Body of pancreas (tissue), 4 donors: ENCODE results near the gene ANKRD55. TPM values are rescaled to one million over a fixed set of nuclear protein-coding genes. Genes with fewer than 3 reads are reported as not detected.

Source experiments
- ATAC-seq: fragments of 150-250 bp; one replicate; pipeline ENCODE4 v1.9.1; 2016
- DNase-seq, 4 donors: peaks; one replicate each; pipeline ENCODE4 v3.0.0-alpha.2; 2019
- H3K27ac ChIP-seq, 4 donors: fragments of 200-600 bp; sonication (generic); 1 replicate in 3 of 4; 2 replicates in 1 of 4; pipeline versions ENCODE4 v1.5.1 to v1.6.1; 2016 to 2019; ENCODE audit warnings: mild to moderate bottlenecking in 1 of 4, mixed read lengths in 1 of 4, moderate library complexity in 1 of 4
- H3K27me3 ChIP-seq, 2 donors: fragments of 200-600 bp; sonication (generic); one replicate each; pipeline ENCODE4 v1.6.0; 2016; ENCODE audit warnings: mild to moderate bottlenecking in 1 of 2
- H3K36me3 ChIP-seq, 2 donors: fragments of 200-600 bp; sonication (generic); replicated peaks in 1 of 2; 2 replicates each; pipeline ENCODE4 v1.5.1; 2016; ENCODE audit warnings: low read depth in 2 of 2; ENCODE audit not compliant: insufficient read depth in 1 of 2
- H3K4me1 ChIP-seq: fragments of 200-600 bp; sonication (generic); one replicate; pipeline ENCODE4 v1.6.0; 2016
- H3K4me3 ChIP-seq, 2 donors: fragments of 200-600 bp; sonication (generic); 1 replicate in 1 of 2; 2 replicates in 1 of 2; pipeline ENCODE4 v1.5.1; 2016 to 2019
- H3K9me3 ChIP-seq, 3 donors: fragments of 200-600 bp; sonication (generic); 1 replicate in 2 of 3; 2 replicates in 1 of 3; pipeline ENCODE4 v1.5.1; 2016
- POLR2A ChIP-seq, 3 donors: fragments of 450-650 bp; IDR thresholded peaks; one replicate each; pipeline ENCODE4 v1.6.1; 2016; ENCODE audit warnings: antibody characterized with exemption in 3 of 3, mild to moderate bottlenecking in 2 of 3
- WGBS, 2 donors: methylation state at CpG; one replicate each; pipeline ENCODE4 v1.1.5; 2017; 5-methylcytosine and 5-hydroxymethylcytosine counted together
- intact Hi-C: fragments of 100-400 bp; cut with DNase I; formaldehyde crosslinking; loops from one replicate; pipeline ENCODE4 v1.15.1; 2023
- total RNA-seq, 2 donors: library from RNA; depleted of rRNA; stranded (reverse); fragments of >200 nt; gene quantifications; one replicate each; pipeline ENCODE4 v1.1.0, GENCODE V29; 2016
- TF ChIP-seq, protein P1 (sequence below), 7 experiments: fragments of 450-650 bp in 4 of 7; fragments of 200-600 bp in 3 of 7; sonication (generic) in 3 of 7; IDR thresholded peaks; one replicate each; pipeline ENCODE4 v1.5.1; 2016 to 2019; ENCODE audit warnings: antibody characterized with exemption in 7 of 7

ANKRD55 gene
- total RNA-seq, 2 donors from 2014 or later: not detected

DNA sequence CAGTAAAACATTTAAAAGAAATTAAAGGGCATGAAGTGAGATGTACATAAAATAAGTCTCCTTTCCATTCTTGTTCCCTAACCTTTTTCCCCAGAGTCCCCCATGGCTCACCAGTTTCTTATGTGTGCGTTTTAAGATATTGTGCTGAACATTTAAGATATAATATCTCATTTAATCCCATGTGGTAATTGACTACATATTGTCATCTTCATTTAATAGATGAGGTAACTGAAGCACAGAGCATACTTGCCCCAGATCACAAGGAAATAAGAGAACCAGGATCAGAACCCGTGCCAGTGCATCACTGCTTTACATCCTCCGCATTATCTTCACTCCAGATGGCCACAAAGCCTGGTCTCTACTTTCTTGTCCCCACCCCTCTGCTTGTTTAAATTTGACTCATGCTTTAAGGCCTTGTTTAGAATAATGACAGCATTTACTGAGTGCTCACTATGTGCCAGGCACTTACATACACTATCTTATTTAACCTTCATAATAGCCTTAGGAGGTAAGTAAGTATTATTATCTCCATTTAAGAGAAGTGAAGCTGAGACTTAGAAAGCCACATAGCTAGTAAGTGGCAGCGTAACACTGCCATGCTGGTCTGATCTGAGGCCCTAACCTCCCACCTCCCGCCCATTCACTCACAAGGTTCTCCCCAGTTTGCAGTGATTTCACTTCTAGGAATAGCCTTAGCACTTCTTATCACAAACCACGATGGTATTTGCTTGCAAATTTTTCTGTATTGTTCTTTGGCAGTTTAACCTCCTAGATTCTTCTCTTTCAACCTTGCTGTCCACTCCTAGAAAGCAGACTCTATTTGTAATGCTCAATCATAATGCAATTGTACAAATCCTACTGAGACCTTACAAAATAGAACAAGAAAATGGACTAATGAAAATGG, 160.0 kb downstream of the ANKRD55 start:
- no peak for DNase-seq
- WGBS, 2 donors: 81 to 84% methylated on average over 6 of the region's 6 CpGs

DNA sequence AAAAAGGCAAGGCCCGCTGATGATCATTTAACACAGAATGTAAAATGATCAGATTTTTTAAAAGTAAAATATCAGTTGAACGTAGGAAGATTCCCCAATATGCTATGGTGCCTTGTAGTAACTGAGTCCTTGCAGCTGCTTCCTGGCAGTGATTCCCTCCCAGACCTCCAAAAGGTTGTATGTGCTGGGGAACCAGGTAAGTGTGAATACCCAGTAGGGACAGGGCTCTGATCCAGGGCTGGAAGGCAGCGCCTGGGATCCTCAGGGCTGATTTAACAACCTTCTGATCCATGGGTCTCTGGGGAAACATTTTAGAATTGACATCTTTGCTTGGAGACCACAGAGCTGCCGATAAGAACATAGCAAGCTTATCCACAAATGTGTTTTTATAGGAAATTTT, 161.7 kb downstream of the ANKRD55 start:
- H3K27ac ChIP-seq: no peak overlapping the region
- DNase-seq: no peak
- H3K4me1 ChIP-seq: peaks cover 12% of the 10 kb centered on the region
- no peaks in the 10 kb centered on the region for H3K9me3 ChIP-seq
- H3K27me3 ChIP-seq: no peaks in the 10 kb centered on the region
- WGBS, 2 donors: 79 to 90% methylated on average over 4 of the region's 4 CpGs
- no peaks in the 10 kb centered on the region for H3K36me3 ChIP-seq
- TF ChIP-seq, protein P1, sequence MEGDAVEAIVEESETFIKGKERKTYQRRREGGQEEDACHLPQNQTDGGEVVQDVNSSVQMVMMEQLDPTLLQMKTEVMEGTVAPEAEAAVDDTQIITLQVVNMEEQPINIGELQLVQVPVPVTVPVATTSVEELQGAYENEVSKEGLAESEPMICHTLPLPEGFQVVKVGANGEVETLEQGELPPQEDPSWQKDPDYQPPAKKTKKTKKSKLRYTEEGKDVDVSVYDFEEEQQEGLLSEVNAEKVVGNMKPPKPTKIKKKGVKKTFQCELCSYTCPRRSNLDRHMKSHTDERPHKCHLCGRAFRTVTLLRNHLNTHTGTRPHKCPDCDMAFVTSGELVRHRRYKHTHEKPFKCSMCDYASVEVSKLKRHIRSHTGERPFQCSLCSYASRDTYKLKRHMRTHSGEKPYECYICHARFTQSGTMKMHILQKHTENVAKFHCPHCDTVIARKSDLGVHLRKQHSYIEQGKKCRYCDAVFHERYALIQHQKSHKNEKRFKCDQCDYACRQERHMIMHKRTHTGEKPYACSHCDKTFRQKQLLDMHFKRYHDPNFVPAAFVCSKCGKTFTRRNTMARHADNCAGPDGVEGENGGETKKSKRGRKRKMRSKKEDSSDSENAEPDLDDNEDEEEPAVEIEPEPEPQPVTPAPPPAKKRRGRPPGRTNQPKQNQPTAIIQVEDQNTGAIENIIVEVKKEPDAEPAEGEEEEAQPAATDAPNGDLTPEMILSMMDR (IDR thresholded peaks at IDR 0.05): no peak
- no peak for TF ChIP-seq POLR2A (IDR thresholded peaks at IDR 0.05)
- H3K4me3 ChIP-seq: no peak overlapping the region
- intact Hi-C loops: no loop called here
- no peak for ATAC-seq

More for the DNA sequence above, 160.0 kb downstream of the ANKRD55 start:
- H3K27ac ChIP-seq: no peak overlapping the region
- intact Hi-C loops: no loop called here
- peaks cover 12% of the 10 kb centered on the region for H3K4me1 ChIP-seq
- ATAC-seq: no peak
- no peak overlapping the region for H3K4me3 ChIP-seq
- no peaks in the 10 kb centered on the region for H3K9me3 ChIP-seq
- no peaks in the 10 kb centered on the region for H3K36me3 ChIP-seq
- H3K27me3 ChIP-seq: no peaks in the 10 kb centered on the region
- TF ChIP-seq, protein P1 (IDR thresholded peaks at IDR 0.05): no peak
- no peak for TF ChIP-seq POLR2A (IDR thresholded peaks at IDR 0.05)

DNA sequence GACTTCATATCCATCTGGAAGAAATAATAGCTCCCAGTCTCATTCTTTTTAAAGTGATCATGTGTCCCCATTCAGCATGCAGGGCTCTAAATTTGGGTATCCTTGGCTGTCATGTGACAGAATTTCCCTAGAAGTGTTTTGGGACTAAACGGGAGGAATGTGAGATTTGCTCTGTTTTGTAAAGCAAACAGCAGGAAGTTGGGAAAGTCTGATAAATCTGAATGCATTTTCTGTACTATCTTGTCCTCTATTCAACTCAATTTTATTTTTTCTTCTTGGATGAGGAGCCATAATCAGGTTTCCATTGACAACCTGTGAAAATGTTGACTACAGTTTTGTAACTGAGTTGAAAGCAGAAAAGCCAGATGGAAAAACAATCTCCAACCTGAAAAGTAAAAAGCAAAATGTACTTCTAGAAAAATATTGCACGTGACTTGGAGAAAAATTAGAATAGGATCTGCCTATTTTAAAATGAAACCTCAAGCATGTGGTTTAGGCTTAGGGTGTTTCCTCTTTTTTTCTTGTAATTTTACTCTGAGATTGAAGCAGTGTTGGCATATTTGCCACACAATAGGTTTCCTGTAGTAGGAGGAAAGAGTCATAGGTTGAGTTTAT, 162.2 kb downstream of the ANKRD55 start:
- ATAC-seq: no peak

DNA sequence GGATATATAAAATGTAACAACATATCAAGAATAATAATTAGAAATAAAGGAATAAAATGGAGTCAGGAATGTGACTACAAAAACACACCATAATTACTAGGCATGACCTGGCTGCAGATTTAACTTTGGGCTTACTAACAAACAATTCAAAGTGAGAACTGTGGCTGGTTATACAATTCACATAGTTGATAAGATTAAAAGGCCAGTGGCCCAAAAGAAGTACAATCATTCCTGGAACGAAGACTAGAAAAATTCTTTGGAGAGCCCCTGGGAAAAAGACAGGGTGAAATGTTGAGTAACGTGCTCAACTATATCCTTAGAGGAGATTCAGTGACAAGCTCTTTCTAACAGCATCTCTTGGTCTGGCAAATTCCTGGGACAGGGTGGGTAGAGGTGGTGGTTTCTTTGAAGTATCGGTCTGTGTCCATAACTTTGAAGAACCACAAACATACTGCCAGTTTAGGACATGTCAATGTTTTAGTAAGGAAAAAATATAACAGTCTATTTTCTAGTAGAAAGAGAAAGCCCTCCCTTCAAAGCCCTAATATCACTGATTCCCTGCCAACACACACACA, 163.4 kb downstream of the ANKRD55 start:
- intact Hi-C loops: no loop called here
- Histone ChIP-seq H3K4me3 (no peak overlapping the region), H3K27ac (peak overlapping the region in 1 of 4 donors; percentile 32), H3K27me3 (no peaks in the 10 kb centered on the region), H3K4me1 (peaks cover 12% of the 10 kb centered on the region), H3K36me3 (no peaks in the 10 kb centered on the region), H3K9me3 (no peaks in the 10 kb centered on the region)
- 37 to 44% methylated on average over 3 of the region's 3 CpGs for WGBS, 2 donors
- ATAC-seq (no peak), DNase-seq (no peak)
- TF ChIP-seq POLR2A (IDR thresholded peaks at IDR 0.05): no peak
- TF ChIP-seq, protein P1 (IDR thresholded peaks at IDR 0.05): no peak

More for the DNA sequence above, 162.2 kb downstream of the ANKRD55 start:
- DNase-seq: no peak
- intact Hi-C loops: no loop called here
- no peak overlapping the region for H3K4me3 ChIP-seq
- H3K27ac ChIP-seq: no peak overlapping the region
- peaks cover 12% of the 10 kb centered on the region for H3K4me1 ChIP-seq
- WGBS, 2 donors: 42% methylated on average over 2 of the region's 2 CpGs
- no peaks in the 10 kb centered on the region for H3K36me3 ChIP-seq
- TF ChIP-seq, protein P1 (IDR thresholded peaks at IDR 0.05): no peak
- TF ChIP-seq POLR2A (IDR thresholded peaks at IDR 0.05): no peak
- no peaks in the 10 kb centered on the region for H3K9me3 ChIP-seq
- H3K27me3 ChIP-seq: no peaks in the 10 kb centered on the region
